ENCODE measurements around the gene WWTR1.

WWTR1 gene

GRCh38 chr3:149472030-149472797 lies 185.6 kb downstream of the WWTR1 start:
- no peak for TF ChIP-seq CTCF (conservative IDR thresholded peaks at IDR 0.05; ENCODE audit: low read depth, low read length)
- DNase-seq (ENCODE audit: low read depth) = peak; percentile 60
- H3K4me3 ChIP-seq (ENCODE audit: low read depth, low read length) = no peak overlapping the region

GRCh38 chr3:149470381-149470780 lies 187.4 kb downstream of the WWTR1 start:
- DNase-seq (ENCODE audit: low read depth) = no peak
- no peak for TF ChIP-seq CTCF (conservative IDR thresholded peaks at IDR 0.05; ENCODE audit: low read depth, low read length)
- no peak overlapping the region for H3K4me3 ChIP-seq (ENCODE audit: low read depth, low read length)

DNA sequence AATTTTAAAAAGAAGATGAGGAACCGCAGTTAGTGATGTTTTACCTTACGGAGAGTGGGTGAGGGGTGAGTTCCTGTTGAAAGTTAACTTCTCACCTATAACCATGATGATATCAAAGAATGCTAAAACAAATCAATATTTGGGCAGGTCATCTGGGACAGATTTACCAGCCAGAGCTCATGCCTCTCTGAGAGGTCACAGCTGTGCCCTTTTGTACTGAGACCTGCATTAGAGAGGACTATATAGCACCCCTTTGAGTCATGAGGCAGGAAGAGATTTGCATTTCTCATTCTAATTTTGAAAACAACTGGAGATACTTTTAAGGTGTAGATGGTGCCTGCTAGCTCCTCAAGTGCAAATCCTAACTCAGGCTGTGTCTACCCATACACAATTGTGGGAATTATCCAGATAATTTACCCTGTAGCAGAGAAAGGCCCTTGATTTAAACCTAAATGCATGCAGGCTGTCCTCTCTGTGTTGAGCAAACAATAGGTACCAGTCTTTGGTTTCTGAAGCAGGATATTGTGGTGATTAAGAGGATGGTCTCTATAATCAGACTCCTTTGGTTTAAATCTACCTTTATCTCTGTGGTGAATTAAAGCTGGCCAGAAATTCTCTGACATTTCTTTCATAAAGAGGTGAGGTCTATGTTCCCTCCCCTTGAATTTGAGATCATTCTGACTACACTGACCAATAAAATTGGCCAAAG lies 189.2 kb downstream of the WWTR1 start:
- DNase-seq (ENCODE audit: low read depth) = peak; percentile 51
- no peak overlapping the region for H3K4me3 ChIP-seq (ENCODE audit: low read depth, low read length)
- no peak for TF ChIP-seq CTCF (conservative IDR thresholded peaks at IDR 0.05; ENCODE audit: low read depth, low read length)

Measured in choroid plexus epithelial cell (primary cell).